ENCODE results near the gene JAG1.

Gene JAG1

GRCh38 chr20:10672624-10673127 is 1.1 kb downstream of the JAG1 start:
- peak overlapping the region; percentile 82 for H3K27ac ChIP-seq
- no peak for TF ChIP-seq ZFX (IDR thresholded peaks at IDR 0.05)
- TF ChIP-seq, protein P1, sequence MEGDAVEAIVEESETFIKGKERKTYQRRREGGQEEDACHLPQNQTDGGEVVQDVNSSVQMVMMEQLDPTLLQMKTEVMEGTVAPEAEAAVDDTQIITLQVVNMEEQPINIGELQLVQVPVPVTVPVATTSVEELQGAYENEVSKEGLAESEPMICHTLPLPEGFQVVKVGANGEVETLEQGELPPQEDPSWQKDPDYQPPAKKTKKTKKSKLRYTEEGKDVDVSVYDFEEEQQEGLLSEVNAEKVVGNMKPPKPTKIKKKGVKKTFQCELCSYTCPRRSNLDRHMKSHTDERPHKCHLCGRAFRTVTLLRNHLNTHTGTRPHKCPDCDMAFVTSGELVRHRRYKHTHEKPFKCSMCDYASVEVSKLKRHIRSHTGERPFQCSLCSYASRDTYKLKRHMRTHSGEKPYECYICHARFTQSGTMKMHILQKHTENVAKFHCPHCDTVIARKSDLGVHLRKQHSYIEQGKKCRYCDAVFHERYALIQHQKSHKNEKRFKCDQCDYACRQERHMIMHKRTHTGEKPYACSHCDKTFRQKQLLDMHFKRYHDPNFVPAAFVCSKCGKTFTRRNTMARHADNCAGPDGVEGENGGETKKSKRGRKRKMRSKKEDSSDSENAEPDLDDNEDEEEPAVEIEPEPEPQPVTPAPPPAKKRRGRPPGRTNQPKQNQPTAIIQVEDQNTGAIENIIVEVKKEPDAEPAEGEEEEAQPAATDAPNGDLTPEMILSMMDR (conservative IDR thresholded peaks at IDR 0.05): no peak

DNA sequence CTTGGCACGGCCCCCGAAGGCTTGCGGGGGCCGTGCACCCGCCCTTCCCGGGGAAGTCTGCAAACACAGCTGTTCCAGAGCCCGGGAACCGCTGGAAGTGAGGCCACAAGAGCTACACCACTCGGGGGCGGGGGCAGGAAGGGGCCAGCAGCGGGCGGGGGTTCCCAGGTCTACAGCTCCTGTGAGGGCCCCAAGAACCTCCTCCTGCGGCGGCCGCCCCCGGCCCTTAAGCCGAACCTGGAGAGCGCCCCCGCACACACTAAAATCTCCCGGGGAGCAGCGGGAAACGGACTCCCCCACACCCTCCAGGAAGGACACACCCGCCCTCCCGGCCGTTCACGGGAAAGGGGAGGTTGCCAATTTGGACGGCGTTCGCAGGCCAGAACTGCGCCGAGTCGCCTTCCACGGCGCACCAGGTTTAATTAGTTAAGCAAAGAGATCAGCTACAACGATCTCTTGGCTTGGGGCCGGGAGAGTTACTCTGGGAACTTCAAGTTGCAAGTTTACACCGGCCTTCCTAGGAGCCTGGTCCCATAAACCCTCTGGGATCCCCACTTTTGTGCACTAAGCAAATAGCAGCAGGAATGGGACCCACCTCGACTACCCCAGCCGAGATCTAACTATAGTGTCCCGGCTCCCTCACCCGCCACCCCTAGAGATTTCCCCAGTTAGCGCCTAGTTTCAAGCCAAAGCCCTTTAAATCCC is 1.7 kb downstream of the JAG1 start:
- 0 out of 2 replicates have a peak, but pooled peaks have one; percentile 14 for TF ChIP-seq ZFX (IDR thresholded peaks at IDR 0.05)
- TF ChIP-seq, protein P1 (conservative IDR thresholded peaks at IDR 0.05): no peak
- peak overlapping the region; percentile 82 for H3K27ac ChIP-seq

GRCh38 chr20:10671221-10671918 is 2.4 kb downstream of the JAG1 start:
- no peak for TF ChIP-seq ZFX (IDR thresholded peaks at IDR 0.05)
- TF ChIP-seq, protein P1 (conservative IDR thresholded peaks at IDR 0.05): no peak
- H3K27ac ChIP-seq: peak overlapping the region; percentile 82

- TF ChIP-seq, protein P1 (conservative IDR thresholded peaks at IDR 0.05): no peak
- TF ChIP-seq ZFX (IDR thresholded peaks at IDR 0.05): no peak
- no peak overlapping the region for H3K27ac ChIP-seq
Measured at GRCh38 chr20:10670501-10671220, 3.1 kb downstream of the JAG1 start.

DNA sequence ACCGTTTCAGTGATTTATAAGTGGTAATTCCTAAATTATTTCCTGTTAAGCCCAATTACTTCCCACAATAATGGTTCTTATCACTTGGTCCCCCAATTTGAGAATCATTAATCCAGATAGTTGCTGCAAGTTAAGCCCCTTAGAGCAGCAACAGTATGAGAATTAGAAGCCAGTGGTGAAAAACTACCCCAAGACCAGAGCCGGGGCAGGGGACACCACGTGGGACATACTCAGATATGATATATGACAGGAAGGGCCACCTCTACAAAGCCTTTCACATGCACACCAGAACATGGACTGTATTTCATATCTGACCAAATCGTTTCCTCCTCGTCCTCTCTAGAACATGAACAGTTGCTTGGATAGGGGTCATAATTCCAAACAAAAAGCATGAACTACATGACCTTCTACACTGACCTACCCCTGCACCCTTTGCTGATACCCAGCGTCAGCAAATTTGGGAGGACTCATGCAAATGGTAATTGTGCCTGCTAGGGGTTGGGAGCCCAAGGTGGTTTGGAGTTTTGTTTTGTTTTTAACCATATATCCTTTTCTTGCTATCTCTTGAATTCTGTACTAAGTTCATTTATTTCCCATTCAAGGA is 3.9 kb downstream of the JAG1 start:
- no peak overlapping the region for H3K27ac ChIP-seq
- TF ChIP-seq ZFX (IDR thresholded peaks at IDR 0.05): no peak
- TF ChIP-seq, protein P1 (conservative IDR thresholded peaks at IDR 0.05): no peak

GRCh38 chr20:10668677-10669368 is 5.0 kb downstream of the JAG1 start:
- H3K27ac ChIP-seq: no peak overlapping the region
- no peak for TF ChIP-seq ZFX (IDR thresholded peaks at IDR 0.05)
- TF ChIP-seq, protein P1 (conservative IDR thresholded peaks at IDR 0.05): no peak

Measured in C4-2B (cell line).